ENCODE data around the gene SPTLC2. TPM values are rescaled to one million over a fixed set of nuclear protein-coding genes. Genes with fewer than 3 reads are reported as not detected.

SPTLC2 gene
- total RNA-seq, 6 experiments from 2014 or later = 51.2 to 59.2 (median 52.3) TPM

GRCh38 chr14:77458249-77458950 lies 158.0 kb downstream of the SPTLC2 start:
- Mint-ChIP-seq H3K27me3 (ENCODE audit: insufficient read depth) (peaks cover 2% of the 10 kb centered on the region), H3K9me3 (no peaks in the 10 kb centered on the region), H3K4me1 (ENCODE audit: low read depth) (peaks cover 35% of the 10 kb centered on the region), H3K4me3 (peak overlapping the region; percentile 98), H3K27ac (peak overlapping the region; percentile 98), H3K36me3 (ENCODE audit: low read depth) (peaks cover 20% of the 10 kb centered on the region)
- no peak for TF ChIP-seq CTCF (IDR thresholded peaks at IDR 0.05)
- DNase-seq = peak; percentile 25

- Mint-ChIP-seq H3K9me3 (no peaks in the 10 kb centered on the region), H3K4me1 (ENCODE audit: low read depth) (peaks cover 35% of the 10 kb centered on the region), H3K36me3 (ENCODE audit: low read depth) (peaks cover 27% of the 10 kb centered on the region), H3K4me3 (peak within 1 kb of the TSS; percentile 98), H3K27ac (peak within 1 kb of the TSS; percentile 98), H3K27me3 (ENCODE audit: insufficient read depth) (peaks cover 2% of the 10 kb centered on the region)
- DNase-seq = peak; percentile 99
- no peak for TF ChIP-seq CTCF (IDR thresholded peaks at IDR 0.05)
These were observed 158.8 kb downstream of the SPTLC2 start, which contains the start of the genes AHSA1 and VIPAS39 for GRCh38 chr14:77457522-77458248. TSS of gene AHSA1 (plus strand) at chr14:77458093. CDS start at chr14:77458190, 97 bp downstream. TSS of gene VIPAS39 (minus strand) at chr14:77457601. CDS start at chr14:77454102, 3,499 bp downstream.

DNA sequence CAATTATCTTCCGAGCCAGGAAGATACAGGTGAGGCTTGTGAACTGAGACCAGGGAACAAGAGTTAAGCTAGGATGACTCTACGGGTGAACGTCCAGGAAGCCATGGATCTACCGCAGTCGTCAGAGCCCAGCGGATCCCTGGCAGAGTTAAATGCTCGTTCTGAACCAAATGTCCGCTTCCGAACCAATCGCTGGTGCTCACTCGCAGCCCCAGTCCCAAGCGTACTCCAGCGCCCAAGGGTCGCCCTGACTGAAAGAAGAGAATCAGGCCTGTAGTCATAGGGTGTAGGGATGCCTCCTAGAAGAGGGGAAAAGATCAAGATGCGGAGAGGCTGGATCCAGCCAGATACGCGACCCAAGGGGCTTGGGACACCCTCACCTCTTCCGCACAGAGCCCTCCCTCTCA lies 159.3 kb downstream of the SPTLC2 start:
- no peak for TF ChIP-seq CTCF (IDR thresholded peaks at IDR 0.05)
- Mint-ChIP-seq H3K36me3 (ENCODE audit: low read depth) (peaks cover 29% of the 10 kb centered on the region), H3K27me3 (ENCODE audit: insufficient read depth) (peaks cover 2% of the 10 kb centered on the region)

More for the DNA sequence above, 159.3 kb downstream of the SPTLC2 start:
- Mint-ChIP-seq H3K4me1 (ENCODE audit: low read depth) (peaks cover 35% of the 10 kb centered on the region), H3K27ac (peak overlapping the region; percentile 98), H3K4me3 (peak overlapping the region; percentile 98), H3K9me3 (no peaks in the 10 kb centered on the region)
- DNase-seq = no peak

Other genes with a start within 250 kb of the SPTLC2 start
- gene TMED8, start 239.5 kb downstream of the SPTLC2 start, total RNA-seq (2021; fragmentation: NEBNext Ultra II Directional; extraction: Animal tissue kit (Norgen Biotek cat#: 25700)) = 1 to 10 TPM; 5.7 to 7.0 (median 6.6) TPM
- 1 to 10 TPM in 5 of 6 experiments, under 1 TPM in 1; 0.83 to 1.7 (median 1.3) TPM for gene SAMD15, start 239.3 kb downstream of the SPTLC2 start, total RNA-seq (2021; fragmentation: NEBNext Ultra II Directional; extraction: Animal tissue kit (Norgen Biotek cat#: 25700))
- under 1 TPM in 3 of 6 experiments, not detected in 3; 0.09 to 0.33 (median 0.25) TPM for gene NOXRED1, start 193.1 kb downstream of the SPTLC2 start, total RNA-seq (2021; fragmentation: NEBNext Ultra II Directional; extraction: Animal tissue kit (Norgen Biotek cat#: 25700))
- 10 to 100 TPM; 14.2 to 17.4 (median 15.3) TPM for gene VIPAS39, start 159.0 kb downstream of the SPTLC2 start, total RNA-seq (2021; fragmentation: NEBNext Ultra II Directional; extraction: Animal tissue kit (Norgen Biotek cat#: 25700))
- gene AHSA1, start 158.5 kb downstream of the SPTLC2 start, total RNA-seq (2021; fragmentation: NEBNext Ultra II Directional; extraction: Animal tissue kit (Norgen Biotek cat#: 25700)) = 100 to 1,000 TPM; 155 to 219 (median 178) TPM
- under 1 TPM in 1 of 6 experiments, not detected in 5; 0.10 TPM for gene ISM2, start 117.8 kb downstream of the SPTLC2 start, total RNA-seq (2021; fragmentation: NEBNext Ultra II Directional; extraction: Animal tissue kit (Norgen Biotek cat#: 25700))
- 10 to 100 TPM; 10.1 to 13.9 (median 10.7) TPM for gene ALKBH1, start 91.4 kb upstream of the SPTLC2 start, total RNA-seq (2021; fragmentation: NEBNext Ultra II Directional; extraction: Animal tissue kit (Norgen Biotek cat#: 25700))
- gene SLIRP, start 91.5 kb upstream of the SPTLC2 start, total RNA-seq (2021; fragmentation: NEBNext Ultra II Directional; extraction: Animal tissue kit (Norgen Biotek cat#: 25700)) = 100 to 1,000 TPM; 152 to 209 (median 182) TPM
- 10 to 100 TPM; 63.5 to 86.4 (median 75.9) TPM for gene SNW1, start 144.5 kb upstream of the SPTLC2 start, total RNA-seq (2021; fragmentation: NEBNext Ultra II Directional; extraction: Animal tissue kit (Norgen Biotek cat#: 25700))
- gene ADCK1, start 183.5 kb upstream of the SPTLC2 start, total RNA-seq (2021; fragmentation: NEBNext Ultra II Directional; extraction: Animal tissue kit (Norgen Biotek cat#: 25700)) = 1 to 10 TPM; 4.4 to 6.3 (median 5.7) TPM